Natural killer cell (primary cell): ENCODE measurements around the gene FHOD3. TPM values are rescaled to one million over a fixed set of nuclear protein-coding genes. Genes with fewer than 3 reads are reported as not detected.

Experiments
- ATAC-seq, 3 donors: fragments of 150-1000 bp in 2 of 3; fragments of 200-7000 bp in 1 of 3; cut with Tn5 transposase; 1 replicate in 1 of 3; 2 replicates in 2 of 3; pipeline ENCODE4 v1.10.0; 2021; ENCODE audit warnings: mild to moderate bottlenecking in 2 of 3, moderate library complexity in 2 of 3
- DNase-seq, 2 donors: peaks; one replicate each; pipeline versions ENCODE4 v3.0.0 to v3.0.0-alpha.2; 2013 to 2021; ENCODE audit warnings: mixed read lengths in 1 of 2
- H3K27ac ChIP-seq: one replicate; pipeline ENCODE4 v1.5.1; 2013; ENCODE audit warnings: mild to moderate bottlenecking, low read length
- H3K27me3 ChIP-seq: one replicate; pipeline ENCODE4 v1.6.1; 2013; ENCODE audit warnings: low read length; ENCODE audit not compliant: control insufficient read depth, insufficient read depth
- H3K36me3 ChIP-seq: one replicate; pipeline ENCODE4 v1.6.1; 2013; ENCODE audit warnings: low read length; ENCODE audit not compliant: control insufficient read depth, insufficient read depth
- H3K4me1 ChIP-seq: one replicate; pipeline ENCODE4 v1.6.1; 2013; ENCODE audit warnings: low read length; ENCODE audit not compliant: control insufficient read depth, insufficient read depth
- H3K4me3 ChIP-seq: one replicate; pipeline ENCODE4 v1.5.1; 2013; ENCODE audit warnings: low read length
- H3K9me3 ChIP-seq: one replicate; pipeline ENCODE4 v1.6.1; 2013; ENCODE audit warnings: low read length; ENCODE audit not compliant: control insufficient read depth, insufficient read depth
- H3K27ac Mint-ChIP-seq, 2 donors: one replicate each; pipeline ENCODE4 v1.8.0; 2022; ENCODE audit warnings: mild to moderate bottlenecking in 2 of 2, mixed read lengths in 2 of 2, moderate library complexity in 1 of 2
- H3K27me3 Mint-ChIP-seq, 2 donors: one replicate each; pipeline ENCODE4 v1.8.0; 2022; ENCODE audit warnings: low read depth in 2 of 2, mixed read lengths in 2 of 2
- H3K36me3 Mint-ChIP-seq: one replicate; pipeline ENCODE4 v1.8.0; 2022; ENCODE audit warnings: mixed read lengths
- H3K4me1 Mint-ChIP-seq, 2 donors: one replicate each; pipeline ENCODE4 v1.8.0; 2022; ENCODE audit warnings: mixed read lengths in 2 of 2
- H3K4me3 Mint-ChIP-seq: one replicate; pipeline ENCODE4 v1.8.0; 2022; ENCODE audit warnings: mild to moderate bottlenecking, moderate library complexity, mixed read lengths
- H3K9me3 Mint-ChIP-seq, 2 donors: one replicate each; pipeline ENCODE4 v1.8.0; 2022; ENCODE audit warnings: mixed read lengths in 2 of 2
- CTCF ChIP-seq: fragments of 200-600 bp; IDR thresholded peaks from one replicate; pipeline ENCODE4 v1.8.0; 2022; ENCODE audit warnings: antibody characterized with exemption
- WGBS: methylation state at CpG from one replicate; pipeline ENCODE4 v1.1.7; 2013; ENCODE audit warnings: missing lambda C conversion rate; ENCODE audit not compliant: insufficient coverage; 5-methylcytosine and 5-hydroxymethylcytosine counted together
- intact Hi-C: fragments of 100-400 bp; cut with micrococcal nuclease; formaldehyde crosslinking; loops from one replicate; pipeline ENCODE4 v1.14.2; 2022
- total RNA-seq, 4 donors: library from RNA; stranded (reverse); fragments of 120-200 nt in 1 of 4; gene quantifications; one replicate each; pipeline versions ENCODE4 v1.2.3 to v1.2.4, GENCODE V29; 2013 to 2022

FHOD3 gene
- total RNA-seq, 3 donors from 2014 or later (not counting 1 experiment from before 2014, with no cell fraction given): not detected

- Mint-ChIP-seq H3K4me1 (peaks cover 23 to 40% of the 10 kb centered on the region in 2 donors), H3K27ac (peak within 1 kb of the TSS; percentile 72 to 76), H3K9me3 (no peaks in the 10 kb centered on the region), H3K27me3 (no peaks in the 10 kb centered on the region), H3K4me3 (peak within 1 kb of the TSS; percentile 84), H3K36me3 (no peaks in the 10 kb centered on the region)
- intact Hi-C loops: loop anchor here (5.0 kb wide), 1 partner anchor 856 kb away; the partner anchor contains the start of gene RMP24
- peaks cover 17% of the 10 kb centered on the region for H3K4me1 ChIP-seq
- TF ChIP-seq CTCF: peak; percentile 55
- ATAC-seq: peak; percentile 92 to 97 (median 92)
- peak within 1 kb of the TSS; percentile 80 for H3K27ac ChIP-seq
- peak within 1 kb of the TSS; percentile 93 for H3K4me3 ChIP-seq
- peak; percentile 82 to 93 for DNase-seq
- H3K36me3 ChIP-seq: no peaks in the 10 kb centered on the region
- WGBS: under 1% methylated on average over 83 of the region's 83 CpGs
- H3K9me3 ChIP-seq: no peaks in the 10 kb centered on the region
- no peaks in the 10 kb centered on the region for H3K27me3 ChIP-seq
These were observed 531.3 kb downstream of the FHOD3 start, which contains the start of the genes KIAA1328 and TPGS2 for GRCh38 chr18:36828630-36829361. TSS of gene KIAA1328 (plus strand) at chr18:36829127. CDS start at chr18:36829139, 12 bp downstream. TSS of gene TPGS2 (minus strand) at chr18:36829002. CDS start at chr18:36828767, 235 bp downstream.

Other genes with a start within 250 kb of the FHOD3 start
- gene RPRD1A, start 230.2 kb upstream of the FHOD3 start, total RNA-seq: 10 to 100 TPM; 20.4 to 24.4 (median 23.3) TPM
- gene SLC39A6, start 168.4 kb upstream of the FHOD3 start, total RNA-seq: 10 to 100 TPM; 15.2 to 18.8 (median 18.1) TPM
- gene ELP2, start 167.8 kb upstream of the FHOD3 start, total RNA-seq: 100 to 1,000 TPM; 119 to 135 (median 129) TPM
- under 1 TPM; 0.10 to 0.24 (median 0.16) TPM for gene MOCOS, start 110.2 kb upstream of the FHOD3 start, total RNA-seq